B cell (primary cell): ENCODE data around the gene ZBTB5. TPM values are rescaled to one million over a fixed set of nuclear protein-coding genes. Genes with fewer than 3 reads are reported as not detected.
A peak's percentile ranks its signal among the peaks of the same experiment; 100 is the strongest.

ENCODE experiments used
- ATAC-seq: fragments of 200-7000 bp; cut with Tn5 transposase; one replicate; pipeline ENCODE4 v1.10.0; 2021; ENCODE audit warnings: low read depth, mild to moderate bottlenecking, moderate number of reproducible peaks, moderate library complexity
- CTCF ChIA-PET: fragments of 350-600 bp; sonication (Branson Sonifier 250); formaldehyde crosslinking; loops from one replicate; lab custom pipeline; 2021; ENCODE audit warnings: antibody characterized with exemption, inconsistent platforms; lab: Charles Lee
- POLR2A ChIA-PET: fragments of 350-600 bp; sonication (Branson Sonifier 250); formaldehyde crosslinking; loops from one replicate; lab custom pipeline; 2021; ENCODE audit warnings: antibody characterized with exemption; lab: Charles Lee
- DNase-seq: peaks from one replicate; pipeline ENCODE4 v3.0.0; 2013
- H2AFZ ChIP-seq: 2 replicates; pipeline ENCODE4 v1.6.1; 2012; ENCODE audit warnings: mild to moderate bottlenecking, low read depth, low read length; ENCODE audit not compliant: insufficient read depth, poor library complexity, severe bottlenecking
- H3K27ac ChIP-seq, 2 donors: 1 replicate in 1 of 2; 2 replicates in 1 of 2; pipeline ENCODE4 v1.5.1; 2012 to 2013; ENCODE audit warnings: low read length in 2 of 2, mild to moderate bottlenecking in 2 of 2, moderate library complexity in 1 of 2
- H3K27me3 ChIP-seq, 4 experiments: fragments of 200-600 bp in 1 of 4; sonication (generic) in 1 of 4; replicated peaks in 1 of 4; 1 replicate in 2 of 4; 2 replicates in 2 of 4; pipeline versions ENCODE4 v1.6.1 to v1.7.0; 2013 to 2016; ENCODE audit warnings: low read length in 3 of 4, mild to moderate bottlenecking in 2 of 4, mixed read lengths in 1 of 4, moderate library complexity in 1 of 4; ENCODE audit not compliant: insufficient read depth in 4 of 4, control insufficient read depth in 3 of 4; ENCODE audit errors: control extremely low read depth in 1 of 4
- H3K36me3 ChIP-seq, 2 experiments: replicated peaks in 1 of 2; 1 replicate in 1 of 2; 2 replicates in 1 of 2; pipeline versions ENCODE4 v1.6.1 to v1.7.1; 2013; ENCODE audit warnings: low read length in 1 of 2; ENCODE audit not compliant: insufficient read depth in 2 of 2, control insufficient read depth in 1 of 2; ENCODE audit errors: control extremely low read depth in 1 of 2, extremely low read depth in 1 of 2
- H3K4me1 ChIP-seq, 2 donors: fragments of 200-600 bp in 1 of 2; sonication (generic) in 1 of 2; 1 replicate in 1 of 2; 2 replicates in 1 of 2; pipeline versions ENCODE4 v1.5.1 to v1.6.1; 2013 to 2017; ENCODE audit warnings: low read length in 2 of 2; ENCODE audit not compliant: control insufficient read depth in 2 of 2, insufficient read depth in 2 of 2
- H3K4me2 ChIP-seq: replicated peaks from 2 replicates; pipeline ENCODE3; 2012; ENCODE audit warnings: mild to moderate bottlenecking, low read depth, low read length; ENCODE audit not compliant: poor library complexity, severe bottlenecking
- H3K4me3 ChIP-seq, 5 experiments: fragments of 200-600 bp in 1 of 5; sonication (generic) in 1 of 5; 1 replicate in 3 of 5; 2 replicates in 2 of 5; pipeline versions ENCODE4 v1.5.1 to v1.7.0; 2011 to 2016; ENCODE audit warnings: low read length in 4 of 5, mild to moderate bottlenecking in 4 of 5, low read depth in 2 of 5, control low read depth in 1 of 5, moderate library complexity in 1 of 5; ENCODE audit not compliant: insufficient read depth in 1 of 5; ENCODE audit errors: control extremely low read depth in 1 of 5, extremely low read depth in 1 of 5
- H3K79me2 ChIP-seq: fragments of 200-600 bp; sonication (generic); one replicate; pipeline ENCODE4 v1.6.0; 2016; ENCODE audit warnings: low read length; ENCODE audit not compliant: control insufficient read depth, insufficient read depth
- H3K9ac ChIP-seq: fragments of 200-600 bp; sonication (generic); 2 replicates; pipeline ENCODE4 v1.6.1; 2017; ENCODE audit warnings: mild to moderate bottlenecking, low read length, moderate library complexity
- H3K9me3 ChIP-seq, 3 donors: one replicate each; pipeline versions ENCODE4 v1.6.1 to v1.7.1; 2013; ENCODE audit warnings: low read length in 2 of 3; ENCODE audit not compliant: control insufficient read depth in 2 of 3, insufficient read depth in 1 of 3; ENCODE audit errors: control extremely low read depth in 1 of 3
- H4K20me1 ChIP-seq: 2 replicates; pipeline ENCODE4 v1.6.0; 2012; ENCODE audit warnings: mild to moderate bottlenecking, low read length; ENCODE audit not compliant: insufficient read depth, control insufficient read depth, poor library complexity, severe bottlenecking
- H3K27ac Mint-ChIP-seq: one replicate; pipeline ENCODE4 v1.8.0; 2021; ENCODE audit warnings: mixed read lengths
- H3K27me3 Mint-ChIP-seq: one replicate; pipeline ENCODE4 v1.8.0; 2021; ENCODE audit warnings: mixed read lengths
- H3K4me1 Mint-ChIP-seq: one replicate; pipeline ENCODE4 v1.8.0; 2021; ENCODE audit warnings: mixed read lengths
- H3K4me3 Mint-ChIP-seq: one replicate; pipeline ENCODE4 v1.8.0; 2021; ENCODE audit warnings: mixed read lengths
- H3K9me3 Mint-ChIP-seq: one replicate; pipeline ENCODE4 v1.8.0; 2022; ENCODE audit warnings: mixed read lengths; ENCODE audit not compliant: insufficient read depth
- EZH2 ChIP-seq: IDR thresholded peaks from 2 replicates; pipeline ENCODE4 v1.6.1; 2012; ENCODE audit warnings: borderline replicate concordance, low read depth, mild to moderate bottlenecking, moderate library complexity, low read length; ENCODE audit not compliant: insufficient read depth, poor library complexity, severe bottlenecking
- WGBS: methylation state at CpG from one replicate; pipeline ENCODE4 v1.1.5; 2013; ENCODE audit warnings: missing lambda C conversion rate; ENCODE audit not compliant: insufficient coverage; 5-methylcytosine and 5-hydroxymethylcytosine counted together
- intact Hi-C: fragments of 100-400 bp; cut with micrococcal nuclease; formaldehyde crosslinking; loops from one replicate; pipeline ENCODE4 v1.10.0; 2022
- polyA plus RNA-seq: library from polyadenylated mRNA; depleted of rRNA; stranded (reverse); fragments of >200 nt; gene quantifications from 2 replicates; pipeline ENCODE4 v1.2.3, GENCODE V29; 2012
- total RNA-seq, 2 donors: library from RNA; stranded (reverse); fragments of 120-200 nt in 1 of 2; gene quantifications; 1 replicate in 1 of 2; 2 replicates in 1 of 2; pipeline versions ENCODE4 v1.2.3 to v1.2.4, GENCODE V29; 2013 to 2022
- TF ChIP-seq, protein P1 (sequence below): fragments of 200-600 bp; IDR thresholded peaks from one replicate; pipeline ENCODE4 v1.8.0; 2022; ENCODE audit warnings: antibody characterized with exemption, mild to moderate bottlenecking

ZBTB5 gene
- total and polyA plus RNA-seq, 2 donors (not counting 1 experiment from before 2014, with no cell fraction given), result 12.8 to 27.6 TPM

DNA sequence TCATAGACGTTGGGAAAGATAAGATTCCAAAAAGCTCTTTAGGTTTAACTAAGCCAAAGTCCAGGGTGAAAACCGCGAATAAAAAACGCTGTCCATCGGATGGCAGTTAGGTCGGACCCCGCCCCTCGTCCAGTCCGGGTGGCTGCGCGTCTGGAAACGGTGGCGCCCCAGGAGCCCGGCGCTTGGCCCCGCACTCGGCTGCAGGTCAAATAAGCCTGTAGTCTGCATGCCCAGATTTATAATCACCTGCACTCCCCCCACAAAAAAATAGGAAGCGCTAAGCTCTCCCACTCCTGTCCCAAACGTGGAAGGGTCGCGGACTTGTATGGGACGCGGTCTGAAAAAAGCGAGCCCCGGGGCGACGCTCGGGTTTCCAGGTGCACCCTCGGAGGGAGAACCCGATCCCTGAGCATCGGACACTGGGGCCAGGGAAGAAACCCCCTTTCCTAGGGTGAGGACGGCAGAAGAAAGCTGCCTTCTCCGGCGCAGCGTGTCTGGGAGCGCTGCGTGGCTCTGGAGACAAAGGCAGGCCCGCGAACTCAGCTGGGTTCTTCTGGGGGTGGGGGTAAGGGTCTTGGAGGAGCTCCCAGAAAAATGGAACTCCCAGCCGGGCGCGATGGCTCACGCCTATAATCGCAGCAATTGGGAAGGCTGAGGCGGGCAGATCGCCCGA, 923 bp upstream of the ZBTB5 start:
- ChIA-PET CTCF (interaction anchor here (1.1 to 1.9 kb wide), 3 partner anchors 13 to 88 kb away, joined by 3 to 12 read pairs (median 3); no protein-coding TSS in a partner anchor), POLR2A (interaction anchor here (0.5 to 2.2 kb wide), 9 partner anchors 8 to 1709 kb away, joined by 3 to 10 read pairs (median 3); partner anchors contain the start of genes EXOSC3 and POLR1E)
- Mint-ChIP-seq H3K27ac (peak overlapping the region; percentile 98), H3K4me3 (peak overlapping the region; percentile 95), H3K9me3 (no peaks in the 10 kb centered on the region), H3K27me3 (no peaks in the 10 kb centered on the region), H3K4me1 (peaks cover 30% of the 10 kb centered on the region)
- Histone ChIP-seq H3K4me3 (peak overlapping the region; percentile 90 to 99 (median 95)), H3K9ac (peak overlapping the region; percentile 86), H3K27ac (peak overlapping the region; percentile 70 to 93), H3K4me1 (peaks cover 23 to 27% of the 10 kb centered on the region in 2 donors), H3K36me3 (no peaks in the 10 kb centered on the region), H2AFZ (peak overlapping the region; percentile 95), H3K4me2 (peak overlapping the region; percentile 100), H3K79me2 (peaks cover 38% of the 10 kb centered on the region), H3K27me3 (no peaks in the 10 kb centered on the region), H3K9me3 (no peaks in the 10 kb centered on the region), H4K20me1 (peaks cover 5% of the 10 kb centered on the region)
- no peak for TF ChIP-seq EZH2
- TF ChIP-seq, protein P1, sequence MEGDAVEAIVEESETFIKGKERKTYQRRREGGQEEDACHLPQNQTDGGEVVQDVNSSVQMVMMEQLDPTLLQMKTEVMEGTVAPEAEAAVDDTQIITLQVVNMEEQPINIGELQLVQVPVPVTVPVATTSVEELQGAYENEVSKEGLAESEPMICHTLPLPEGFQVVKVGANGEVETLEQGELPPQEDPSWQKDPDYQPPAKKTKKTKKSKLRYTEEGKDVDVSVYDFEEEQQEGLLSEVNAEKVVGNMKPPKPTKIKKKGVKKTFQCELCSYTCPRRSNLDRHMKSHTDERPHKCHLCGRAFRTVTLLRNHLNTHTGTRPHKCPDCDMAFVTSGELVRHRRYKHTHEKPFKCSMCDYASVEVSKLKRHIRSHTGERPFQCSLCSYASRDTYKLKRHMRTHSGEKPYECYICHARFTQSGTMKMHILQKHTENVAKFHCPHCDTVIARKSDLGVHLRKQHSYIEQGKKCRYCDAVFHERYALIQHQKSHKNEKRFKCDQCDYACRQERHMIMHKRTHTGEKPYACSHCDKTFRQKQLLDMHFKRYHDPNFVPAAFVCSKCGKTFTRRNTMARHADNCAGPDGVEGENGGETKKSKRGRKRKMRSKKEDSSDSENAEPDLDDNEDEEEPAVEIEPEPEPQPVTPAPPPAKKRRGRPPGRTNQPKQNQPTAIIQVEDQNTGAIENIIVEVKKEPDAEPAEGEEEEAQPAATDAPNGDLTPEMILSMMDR, result no peak
- DNase-seq (no peak), ATAC-seq (no peak)
- WGBS, result under 1% methylated on average over 46 of the region's 47 CpGs
- intact Hi-C loops, result loop anchor here (5.0 to 10.0 kb wide), 3 partner anchors 111 to 1731 kb away; partner anchors contain the start of genes CREB3, FBXO10 and TLN1
